ENCODE measurements around the gene LRP1B.

GRCh38 chr2:141055531-141055930 lies 1075.3 kb downstream of the LRP1B start:
- no peak for TF ChIP-seq CTCF (conservative IDR thresholded peaks at IDR 0.05 in 1 of 2, IDR thresholded peaks at IDR 0.05 in 1 of 2; ENCODE audit: extremely low read depth in 1 of 2, insufficient read depth in 1 of 2, low read depth in 1 of 2, low read length in 2 of 2)
- no peak for TF ChIP-seq EZH2 (IDR thresholded peaks at IDR 0.05; ENCODE audit: borderline replicate concordance, low read length)
